Hepatocyte (in vitro differentiated cells): Measurements from ENCODE around the gene WDR17. TPM values are rescaled to one million over a fixed set of nuclear protein-coding genes. Genes with fewer than 3 reads are reported as not detected.

ENCODE experiments used
- DNase-seq: peaks from one replicate; pipeline ENCODE4 v3.0.0-alpha.2; 2016; ENCODE audit warnings: low spot score
- H2AFZ ChIP-seq: fragments of 200-600 bp; sonication (generic); 2 replicates; pipeline ENCODE4 v1.6.0; 2016; ENCODE audit warnings: antibody characterized with exemption, mild to moderate bottlenecking
- H3K27ac ChIP-seq: fragments of 200-600 bp; sonication (generic); 2 replicates; pipeline ENCODE4 v1.5.1; 2016; ENCODE audit warnings: mild to moderate bottlenecking
- H3K27me3 ChIP-seq: fragments of 200-600 bp; sonication (generic); 2 replicates; pipeline ENCODE4 v1.6.1; 2016
- H3K36me3 ChIP-seq: fragments of 200-600 bp; sonication (generic); replicated peaks from 2 replicates; pipeline ENCODE4 v1.5.1; 2016; ENCODE audit warnings: low read depth; ENCODE audit not compliant: insufficient read depth
- H3K4me1 ChIP-seq: fragments of 200-600 bp; sonication (generic); 2 replicates; pipeline ENCODE4 v1.5.1; 2016; ENCODE audit warnings: mild to moderate bottlenecking, moderate library complexity; ENCODE audit not compliant: insufficient read depth
- H3K4me2 ChIP-seq: fragments of 200-600 bp; sonication (generic); 2 replicates; pipeline ENCODE4 v1.6.0; 2016
- H3K4me3 ChIP-seq: fragments of 200-600 bp; sonication (generic); 2 replicates; pipeline ENCODE4 v1.5.1; 2016; ENCODE audit warnings: mild to moderate bottlenecking
- H3K79me2 ChIP-seq: fragments of 200-600 bp; sonication (generic); 2 replicates; pipeline ENCODE4 v1.6.0; 2017; ENCODE audit warnings: mild to moderate bottlenecking
- H3K9me2 ChIP-seq: fragments of 200-600 bp; sonication (generic); replicated peaks from 2 replicates; pipeline ENCODE4 v1.6.0; 2017; ENCODE audit warnings: mild to moderate bottlenecking; ENCODE audit not compliant: insufficient read depth
- H3K9me3 ChIP-seq: fragments of 200-600 bp; sonication (generic); 2 replicates; pipeline ENCODE4 v1.5.1; 2016; ENCODE audit warnings: low read depth, mild to moderate bottlenecking
- H4K20me1 ChIP-seq: fragments of 200-600 bp; sonication (generic); 2 replicates; pipeline ENCODE4 v1.6.0; 2016; ENCODE audit warnings: mild to moderate bottlenecking; ENCODE audit not compliant: insufficient read depth, poor library complexity, severe bottlenecking
- EZH2 ChIP-seq: fragments of 200-600 bp; sonication (generic); IDR thresholded peaks from 2 replicates; pipeline ENCODE4 v1.6.1; 2016; ENCODE audit warnings: antibody characterized with exemption, mild to moderate bottlenecking, borderline replicate concordance
- EZH2phosphoT487 ChIP-seq: fragments of 200-600 bp; sonication (generic); IDR thresholded peaks from one replicate; pipeline ENCODE4 v1.6.1; 2018; ENCODE audit warnings: antibody characterized with exemption, mild to moderate bottlenecking, low read depth, moderate library complexity; ENCODE audit not compliant: unreplicated experiment, severe bottlenecking
- WGBS: methylation state at CpG from one replicate; pipeline ENCODE4 v1.1.6; 2016; ENCODE audit warnings: low lambda C conversion rate; ENCODE audit errors: missing lambda C conversion rate; 5-methylcytosine and 5-hydroxymethylcytosine counted together
- polyA plus RNA-seq: library from polyadenylated mRNA; unstranded; fragments of >200 nt; fragmentation: Nextera tagmentation; extraction: Ambion mirVana; gene quantifications from 2 replicates; pipeline ENCODE4 v1.2.1, GENCODE V29; 2016
- total RNA-seq: library from RNA; depleted of rRNA; stranded (reverse); fragments of >200 nt; gene quantifications from 2 replicates; pipeline ENCODE4 v1.2.3, GENCODE V29; 2014
- TF ChIP-seq, protein P1 (sequence below): fragments of 200-600 bp; sonication (generic); IDR thresholded peaks from 2 replicates; pipeline ENCODE4 v1.5.1; 2016; ENCODE audit warnings: antibody characterized with exemption, mild to moderate bottlenecking; ENCODE audit not compliant: poor library complexity

The WDR17 gene
- total and polyA plus RNA-seq, 2 experiments from 2014 or later: 0.63 to 1.1 TPM

DNA sequence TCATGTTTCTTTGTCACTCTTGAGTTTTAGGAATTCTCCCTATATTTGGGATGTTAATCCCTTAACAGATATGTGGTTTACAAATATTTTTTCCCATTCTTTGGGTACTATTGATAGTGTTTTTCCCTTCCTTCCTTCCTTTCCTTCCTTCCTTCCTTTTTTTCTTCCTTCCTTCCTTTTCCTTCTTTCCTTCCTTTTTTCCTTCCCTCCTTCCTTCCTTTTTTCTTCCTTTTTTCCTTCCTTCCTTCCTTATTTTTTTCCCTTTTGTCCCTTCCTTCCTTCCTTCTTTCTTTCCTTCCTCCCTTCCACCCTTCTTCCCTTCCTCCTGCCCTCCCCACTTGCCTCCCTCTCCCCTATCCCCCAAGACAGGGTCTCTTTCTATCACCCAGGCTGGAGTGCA, 42.1 kb downstream of the WDR17 start:
- no peaks in the 10 kb centered on the region for H3K79me2 ChIP-seq
- DNase-seq: no peak
- TF ChIP-seq EZH2phosphoT487: no peak
- TF ChIP-seq, protein P1, sequence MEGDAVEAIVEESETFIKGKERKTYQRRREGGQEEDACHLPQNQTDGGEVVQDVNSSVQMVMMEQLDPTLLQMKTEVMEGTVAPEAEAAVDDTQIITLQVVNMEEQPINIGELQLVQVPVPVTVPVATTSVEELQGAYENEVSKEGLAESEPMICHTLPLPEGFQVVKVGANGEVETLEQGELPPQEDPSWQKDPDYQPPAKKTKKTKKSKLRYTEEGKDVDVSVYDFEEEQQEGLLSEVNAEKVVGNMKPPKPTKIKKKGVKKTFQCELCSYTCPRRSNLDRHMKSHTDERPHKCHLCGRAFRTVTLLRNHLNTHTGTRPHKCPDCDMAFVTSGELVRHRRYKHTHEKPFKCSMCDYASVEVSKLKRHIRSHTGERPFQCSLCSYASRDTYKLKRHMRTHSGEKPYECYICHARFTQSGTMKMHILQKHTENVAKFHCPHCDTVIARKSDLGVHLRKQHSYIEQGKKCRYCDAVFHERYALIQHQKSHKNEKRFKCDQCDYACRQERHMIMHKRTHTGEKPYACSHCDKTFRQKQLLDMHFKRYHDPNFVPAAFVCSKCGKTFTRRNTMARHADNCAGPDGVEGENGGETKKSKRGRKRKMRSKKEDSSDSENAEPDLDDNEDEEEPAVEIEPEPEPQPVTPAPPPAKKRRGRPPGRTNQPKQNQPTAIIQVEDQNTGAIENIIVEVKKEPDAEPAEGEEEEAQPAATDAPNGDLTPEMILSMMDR: no peak
- TF ChIP-seq EZH2: no peak
- no peak overlapping the region for H3K27ac ChIP-seq
- H3K4me2 ChIP-seq: no peak overlapping the region
- no peaks in the 10 kb centered on the region for H3K9me2 ChIP-seq
- no peaks in the 10 kb centered on the region for H3K27me3 ChIP-seq
- H2AFZ ChIP-seq: no peak overlapping the region
- H3K9me3 ChIP-seq: no peaks in the 10 kb centered on the region
- H3K4me3 ChIP-seq: no peak overlapping the region
- no peaks in the 10 kb centered on the region for H4K20me1 ChIP-seq
- H3K4me1 ChIP-seq: no peaks in the 10 kb centered on the region
- H3K36me3 ChIP-seq: no peaks in the 10 kb centered on the region

DNA sequence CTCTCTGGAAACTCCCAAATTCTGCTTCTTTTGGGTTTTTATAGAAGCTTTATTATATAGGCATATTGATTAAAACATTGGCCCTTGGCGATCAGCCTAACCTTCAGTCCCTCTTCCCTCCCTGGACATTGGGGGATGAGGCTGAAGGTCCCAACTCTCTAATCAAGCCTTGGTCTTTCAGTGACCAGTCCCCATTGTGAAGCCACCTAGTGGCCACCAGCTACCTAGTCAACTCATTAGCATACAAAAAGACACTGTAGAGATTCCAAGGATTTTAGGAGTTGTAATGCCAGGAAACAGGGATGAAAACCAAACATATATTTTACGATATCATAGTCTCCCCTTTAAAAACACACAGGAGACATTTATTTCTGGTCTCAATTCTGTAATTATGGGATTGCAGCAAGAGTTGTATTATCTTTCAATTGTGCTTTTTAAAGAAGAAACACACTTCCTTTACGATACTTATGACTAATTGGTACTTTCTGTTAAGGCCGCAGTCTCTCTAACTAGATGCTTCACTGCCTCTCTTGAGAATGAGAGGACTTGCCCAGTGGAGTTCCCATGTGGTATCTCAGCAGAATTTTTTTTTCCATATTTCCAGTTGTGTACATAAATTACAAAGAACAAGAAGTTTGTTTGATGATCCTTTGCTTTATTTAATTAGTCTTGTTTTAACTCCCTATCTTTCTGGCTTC, 58.2 kb downstream of the WDR17 start:
- Histone ChIP-seq H4K20me1 (no peaks in the 10 kb centered on the region), H3K36me3 (no peaks in the 10 kb centered on the region), H2AFZ (no peak overlapping the region), H3K9me3 (no peaks in the 10 kb centered on the region), H3K4me1 (peaks cover 4% of the 10 kb centered on the region), H3K27ac (no peak overlapping the region), H3K9me2 (no peaks in the 10 kb centered on the region), H3K79me2 (no peaks in the 10 kb centered on the region), H3K27me3 (no peaks in the 10 kb centered on the region), H3K4me2 (no peak overlapping the region), H3K4me3 (no peak overlapping the region)
- peak; percentile 22 for DNase-seq
- WGBS: 66% methylated on average over 4 of the region's 4 CpGs
- no peak for TF ChIP-seq EZH2phosphoT487
- TF ChIP-seq, protein P1: peak; percentile 44

DNA sequence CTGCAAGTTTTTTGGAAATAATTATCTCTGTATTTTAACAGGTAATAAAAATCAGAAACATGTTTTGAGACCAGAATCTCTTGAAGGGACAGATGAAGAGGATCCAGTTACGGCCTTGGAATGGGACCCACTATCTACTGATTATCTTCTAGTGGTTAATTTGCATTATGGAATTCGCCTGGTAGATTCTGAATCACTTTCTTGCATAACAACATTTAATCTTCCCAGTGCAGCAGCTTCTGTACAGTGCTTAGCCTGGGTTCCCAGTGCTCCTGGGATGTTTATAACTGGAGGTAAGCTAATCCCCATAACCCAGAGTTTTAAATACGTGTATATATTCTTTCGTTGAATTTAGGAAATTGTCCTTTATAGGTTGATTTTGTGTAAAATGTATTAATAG, 59.4 kb downstream of the WDR17 start:
- no peaks in the 10 kb centered on the region for H4K20me1 ChIP-seq
- no peaks in the 10 kb centered on the region for H3K79me2 ChIP-seq
- 68% methylated on average over 4 of the region's 4 CpGs for WGBS
- DNase-seq: no peak
- TF ChIP-seq EZH2phosphoT487 (no peak), EZH2 (no peak)
- TF ChIP-seq, protein P1: no peak
- H3K4me3 ChIP-seq: no peak overlapping the region
- no peak overlapping the region for H3K27ac ChIP-seq
- no peak overlapping the region for H2AFZ ChIP-seq
- H3K36me3 ChIP-seq: no peaks in the 10 kb centered on the region
- H3K4me1 ChIP-seq: peaks cover 4% of the 10 kb centered on the region
- no peak overlapping the region for H3K4me2 ChIP-seq
- H3K27me3 ChIP-seq: no peaks in the 10 kb centered on the region
- no peaks in the 10 kb centered on the region for H3K9me3 ChIP-seq
- no peaks in the 10 kb centered on the region for H3K9me2 ChIP-seq
